Lower leg skin (tissue), 4 donors: ENCODE measurements around the gene PKDCC. TPM values are rescaled to one million over a fixed set of nuclear protein-coding genes. Genes with fewer than 3 reads are reported as not detected.

ENCODE experiments used
- DNase-seq, 2 donors: peaks; one replicate each; pipeline ENCODE4 v3.0.0-alpha.2; 2019; ENCODE audit warnings: low spot score in 2 of 2
- H3K4me3 ChIP-seq: fragments of 200-600 bp; sonication (generic); 2 replicates; pipeline ENCODE4 v1.5.1; 2017; ENCODE audit warnings: mild to moderate bottlenecking, low read depth; ENCODE audit not compliant: poor library complexity, severe bottlenecking
- CTCF ChIP-seq, 3 donors: fragments of 450-650 bp; IDR thresholded peaks; one replicate each; pipeline ENCODE4 v1.5.1; 2016; ENCODE audit warnings: antibody characterized with exemption in 3 of 3, mild to moderate bottlenecking in 3 of 3, moderate library complexity in 2 of 3
- POLR2A ChIP-seq, 2 donors: fragments of 450-650 bp; IDR thresholded peaks; one replicate each; pipeline ENCODE4 v1.6.1; 2016 to 2017; ENCODE audit warnings: antibody characterized with exemption in 2 of 2, mild to moderate bottlenecking in 1 of 2, moderate library complexity in 1 of 2
- WGBS, 2 donors: methylation state at CpG; one replicate each; pipeline ENCODE4 v1.1.5; 2018; 5-methylcytosine and 5-hydroxymethylcytosine counted together
- intact Hi-C: fragments of 100-400 bp; cut with DNase I; formaldehyde crosslinking; loops from one replicate; pipeline ENCODE4 v1.15.0; 2023; ENCODE audit warnings: low total_unique reads
- total RNA-seq, 4 donors: library from RNA; depleted of rRNA; stranded (reverse); fragments of >200 nt; gene quantifications; one replicate each; pipeline ENCODE4 v1.1.0, GENCODE V29; 2016

Gene PKDCC
- 10 to 100 TPM in 1 of 4 donors, 1 to 10 TPM in 3; 4.0 to 13.3 (median 6.2) TPM for total RNA-seq

GRCh38 chr2:42047488-42048298 lies at the start of gene PKDCC:
Gene PKDCC, plus strand, starts transcription at chr2:42048021. Its CDS starts 179 bp downstream, at chr2:42048200.
- 0 to 2% methylated on average over 32 to 41 of the region's 111 CpGs for WGBS, 2 donors
- DNase-seq, result peak; percentile 51 to 94
- TF ChIP-seq CTCF (IDR thresholded peaks at IDR 0.05) (no peak), POLR2A (IDR thresholded peaks at IDR 0.05) (no peak)
- peak within 1 kb of the TSS; percentile 45 for H3K4me3 ChIP-seq
- intact Hi-C loops, result no loop called here

- no peak for DNase-seq
- WGBS, 2 donors, result 33 to 43% methylated on average over 15 of the region's 15 CpGs
- intact Hi-C loops, result no loop called here
- no peak for TF ChIP-seq POLR2A (IDR thresholded peaks at IDR 0.05)
- TF ChIP-seq CTCF (IDR thresholded peaks at IDR 0.05), result no peak
- no peak overlapping the region for H3K4me3 ChIP-seq
Observed at GRCh38 chr2:41998186-41999127, 49.4 kb upstream of the PKDCC start.

- H3K4me3 ChIP-seq, result no peak overlapping the region
- no peak for DNase-seq
- TF ChIP-seq CTCF (IDR thresholded peaks at IDR 0.05) (no peak), POLR2A (IDR thresholded peaks at IDR 0.05) (no peak)
- 76 to 79% methylated on average over 1 of the region's 1 CpG for WGBS, 2 donors
- intact Hi-C loops, result no loop called here
Observed at GRCh38 chr2:41999128-41999480, 48.7 kb upstream of the PKDCC start.

GRCh38 chr2:41999592-42000281 lies 48.1 kb upstream of the PKDCC start:
- WGBS, 2 donors, result 79% methylated on average over 9 of the region's 9 CpGs
- H3K4me3 ChIP-seq, result no peak overlapping the region
- no peak for DNase-seq
- intact Hi-C loops, result no loop called here
- TF ChIP-seq POLR2A (IDR thresholded peaks at IDR 0.05) (no peak), CTCF (IDR thresholded peaks at IDR 0.05) (no peak)

- H3K4me3 ChIP-seq, result no peak overlapping the region
- intact Hi-C loops, result no loop called here
- 62 to 75% methylated on average over 21 of the region's 21 CpGs for WGBS, 2 donors
- no peak for DNase-seq
- TF ChIP-seq POLR2A (IDR thresholded peaks at IDR 0.05) (no peak), CTCF (IDR thresholded peaks at IDR 0.05) (no peak)
Observed at GRCh38 chr2:42001711-42002201, 46.1 kb upstream of the PKDCC start.
